Rectal smooth muscle tissue (tissue), 1 donor: Measurements from ENCODE around the gene PDE9A.
A peak's percentile ranks its signal among the peaks of the same experiment; 100 is the strongest.

Source experiments
- H3K27ac ChIP-seq: one replicate; pipeline ENCODE4 v1.7.0; 2013; ENCODE audit warnings: low read depth, low read length, inconsistent platforms
- H3K27me3 ChIP-seq: one replicate; pipeline ENCODE4 v1.7.0; 2013; ENCODE audit warnings: low read length; ENCODE audit not compliant: control insufficient read depth, insufficient read depth
- H3K36me3 ChIP-seq: one replicate; pipeline ENCODE4 v1.7.0; 2013; ENCODE audit warnings: low read length; ENCODE audit not compliant: control insufficient read depth, insufficient read depth
- H3K4me1 ChIP-seq: one replicate; pipeline ENCODE4 v1.7.0; 2013; ENCODE audit warnings: low read length; ENCODE audit not compliant: control insufficient read depth, insufficient read depth
- H3K4me3 ChIP-seq: one replicate; pipeline ENCODE4 v1.7.0; 2013; ENCODE audit warnings: low read length
- H3K9ac ChIP-seq: one replicate; pipeline ENCODE4 v1.7.0; 2013; ENCODE audit warnings: low read length

Gene PDE9A

DNA sequence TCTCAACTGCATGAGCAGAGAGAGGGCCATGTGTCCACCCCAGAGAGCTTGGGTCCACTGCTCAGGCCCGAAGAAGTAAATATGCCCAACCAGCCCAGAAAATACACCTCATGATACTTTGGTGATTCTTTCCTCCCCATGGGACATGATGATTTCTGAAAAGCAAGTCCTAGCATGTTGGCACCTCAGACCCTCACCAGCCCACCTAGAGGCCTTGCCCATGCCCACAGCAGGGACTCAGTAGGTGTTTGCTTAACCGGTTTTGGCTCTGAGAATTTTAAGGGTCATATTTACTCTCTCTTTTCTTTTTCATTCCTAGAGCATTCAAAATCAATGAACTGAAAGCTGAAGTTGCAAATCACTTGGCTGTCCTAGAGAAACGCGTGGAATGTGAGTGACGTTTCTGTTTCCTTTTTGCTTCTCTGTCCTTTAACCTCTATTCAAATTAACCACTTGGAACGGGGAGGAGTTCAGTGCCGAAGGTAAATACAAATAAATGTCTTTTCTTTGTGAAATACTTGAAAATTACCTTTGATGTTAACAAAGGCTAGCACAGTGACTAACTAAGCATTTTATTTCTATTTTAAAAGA lies 79.7 kb downstream of the PDE9A start:
- no peak overlapping the region for H3K27ac ChIP-seq
- H3K36me3 ChIP-seq, result peaks cover 4% of the 10 kb centered on the region
- H3K9ac ChIP-seq, result no peak overlapping the region

DNA sequence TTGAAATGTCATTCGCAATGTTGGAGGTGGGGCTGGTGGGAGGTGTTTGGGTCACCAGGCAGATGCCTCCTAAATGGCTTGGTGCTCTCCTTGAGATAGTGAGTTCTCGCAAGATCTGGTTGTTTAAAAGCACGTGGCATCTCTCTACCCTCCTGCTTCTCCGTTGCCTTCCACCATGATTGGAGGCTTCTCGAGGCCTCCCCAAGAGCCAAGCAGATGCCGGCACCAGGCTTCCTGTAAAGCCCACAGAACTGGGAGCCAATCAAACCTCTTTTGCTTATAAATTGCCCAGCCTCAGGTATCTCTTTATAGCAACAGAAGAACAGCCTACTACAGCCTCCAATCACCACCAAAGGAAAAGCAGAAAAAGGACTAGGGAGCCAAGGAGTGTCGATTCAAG lies 80.5 kb downstream of the PDE9A start:
- no peak overlapping the region for H3K9ac ChIP-seq
- peaks cover 11% of the 10 kb centered on the region for H3K4me1 ChIP-seq
- no peak overlapping the region for H3K4me3 ChIP-seq
- peaks cover 4% of the 10 kb centered on the region for H3K36me3 ChIP-seq
- no peaks in the 10 kb centered on the region for H3K27me3 ChIP-seq
- no peak overlapping the region for H3K27ac ChIP-seq

More for the DNA sequence above, 79.7 kb downstream of the PDE9A start:
- no peak overlapping the region for H3K4me3 ChIP-seq
- H3K27me3 ChIP-seq, result no peaks in the 10 kb centered on the region
- peaks cover 6% of the 10 kb centered on the region for H3K4me1 ChIP-seq

DNA sequence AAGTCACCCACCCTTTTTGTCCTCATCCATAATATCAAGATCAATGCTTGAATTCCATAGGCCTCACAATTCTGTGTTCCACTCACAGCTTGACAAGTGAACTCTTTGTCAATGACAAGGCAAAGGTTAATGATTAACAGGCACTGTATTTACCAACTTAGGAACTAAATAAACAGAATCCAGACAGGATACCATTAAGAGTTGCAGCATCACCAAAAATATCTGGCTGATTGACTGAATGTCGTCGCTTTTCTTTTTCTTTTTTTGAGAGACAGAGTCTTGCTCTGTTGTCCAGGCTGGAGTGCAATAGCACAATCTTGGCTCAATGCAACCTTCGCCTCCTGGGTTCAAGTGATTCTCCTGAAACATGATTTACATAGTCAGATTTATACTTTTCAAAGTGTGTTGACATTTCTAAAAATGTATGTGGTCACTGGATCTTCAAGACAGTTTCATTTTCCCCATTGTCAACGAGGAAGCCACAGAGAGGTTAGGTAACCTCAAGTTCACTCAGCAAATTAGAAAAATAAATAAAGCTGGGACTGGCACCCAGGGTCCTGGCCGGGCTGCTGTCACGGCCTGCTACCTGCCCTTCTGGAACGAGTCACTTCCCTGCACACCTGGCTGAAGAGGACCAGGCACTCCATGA lies 81.0 kb downstream of the PDE9A start:
- no peak overlapping the region for H3K4me3 ChIP-seq
- no peak overlapping the region for H3K9ac ChIP-seq
- peaks cover 5% of the 10 kb centered on the region for H3K36me3 ChIP-seq
- no peak overlapping the region for H3K27ac ChIP-seq
- peaks cover 11% of the 10 kb centered on the region for H3K4me1 ChIP-seq
- H3K27me3 ChIP-seq, result no peaks in the 10 kb centered on the region

DNA sequence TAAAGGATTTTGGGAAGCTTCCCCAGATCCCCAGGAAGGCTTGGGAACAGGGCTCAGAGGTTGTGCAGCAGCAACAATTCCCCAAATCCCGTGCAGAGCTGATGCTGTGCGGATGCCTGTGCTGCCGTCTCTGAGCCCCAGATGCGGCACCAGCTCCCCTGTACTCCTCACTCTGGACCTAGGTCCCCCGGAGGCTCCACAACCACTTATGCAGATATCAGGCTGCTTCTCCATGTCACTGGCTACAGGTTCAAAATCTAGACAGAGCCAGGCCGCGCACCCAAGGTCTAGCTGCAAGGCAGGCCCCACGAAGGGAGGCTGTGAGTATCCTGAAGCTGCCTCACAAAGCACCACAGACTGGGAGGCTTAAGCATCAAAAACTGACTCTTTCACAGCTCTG lies 81.6 kb downstream of the PDE9A start:
- no peak overlapping the region for H3K9ac ChIP-seq
- H3K4me3 ChIP-seq, result no peak overlapping the region
- H3K27ac ChIP-seq, result no peak overlapping the region
- no peaks in the 10 kb centered on the region for H3K27me3 ChIP-seq
- peaks cover 11% of the 10 kb centered on the region for H3K4me1 ChIP-seq
- peaks cover 8% of the 10 kb centered on the region for H3K36me3 ChIP-seq

DNA sequence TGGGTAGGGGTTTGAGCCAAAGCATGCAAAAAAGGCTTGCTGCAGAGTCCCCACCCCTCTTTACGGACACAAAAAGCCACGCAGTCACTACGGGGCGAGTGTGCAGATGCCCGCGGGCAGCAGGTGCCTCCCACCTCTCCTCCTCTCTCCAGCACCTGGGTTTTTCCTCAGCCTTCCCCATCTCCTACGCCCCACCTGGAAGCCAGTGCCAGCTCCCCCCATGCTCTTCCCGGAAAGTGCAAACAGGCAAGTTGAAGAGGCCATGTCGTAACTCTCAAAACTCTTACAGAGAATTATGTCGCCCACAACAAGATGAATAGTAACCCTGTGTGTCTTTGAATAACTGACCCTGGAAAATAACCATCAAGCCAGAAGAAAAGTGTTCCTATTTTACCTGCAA lies 82.5 kb downstream of the PDE9A start:
- Histone ChIP-seq H3K36me3 (peaks cover 9% of the 10 kb centered on the region), H3K27ac (no peak overlapping the region), H3K4me1 (peaks cover 11% of the 10 kb centered on the region), H3K9ac (no peak overlapping the region), H3K27me3 (no peaks in the 10 kb centered on the region), H3K4me3 (no peak overlapping the region)

DNA sequence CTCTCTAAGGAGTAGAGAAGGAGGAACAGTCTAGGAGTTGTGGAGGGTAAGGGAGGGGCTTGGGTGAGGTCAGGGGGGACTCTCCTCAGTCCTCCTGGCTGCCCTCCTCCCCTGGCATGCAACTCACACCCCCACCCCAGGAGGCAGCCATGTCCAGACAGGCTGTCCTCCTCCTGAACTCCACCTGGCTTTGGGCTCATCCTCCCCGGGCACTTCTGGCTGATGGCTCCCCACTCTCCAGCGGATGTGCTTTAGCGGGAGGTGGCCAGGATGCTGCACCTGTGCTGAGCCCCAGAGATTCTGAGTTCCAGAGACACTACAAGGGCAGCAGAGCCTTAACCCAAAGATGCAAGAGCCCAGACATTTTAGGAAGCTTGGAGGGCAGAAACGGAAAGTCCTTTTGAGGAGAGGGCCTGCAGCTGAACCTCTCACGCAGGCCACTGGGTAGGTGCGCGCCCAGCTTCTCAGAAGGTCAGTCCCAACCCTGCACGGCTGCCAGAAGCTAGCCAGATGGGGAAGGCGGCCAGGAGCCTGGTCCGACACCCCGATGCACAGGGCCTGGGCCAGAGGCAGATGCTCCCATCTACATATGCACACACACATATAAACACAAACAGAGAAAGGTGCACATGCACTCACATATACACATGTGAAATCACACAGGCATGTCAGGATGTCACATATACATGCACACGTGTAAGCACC lies 83.4 kb downstream of the PDE9A start:
- Histone ChIP-seq H3K4me1 (peaks cover 11% of the 10 kb centered on the region), H3K27me3 (no peaks in the 10 kb centered on the region), H3K36me3 (peaks cover 12% of the 10 kb centered on the region), H3K27ac (peak overlapping the region; percentile 1), H3K4me3 (no peak overlapping the region), H3K9ac (no peak overlapping the region)

DNA sequence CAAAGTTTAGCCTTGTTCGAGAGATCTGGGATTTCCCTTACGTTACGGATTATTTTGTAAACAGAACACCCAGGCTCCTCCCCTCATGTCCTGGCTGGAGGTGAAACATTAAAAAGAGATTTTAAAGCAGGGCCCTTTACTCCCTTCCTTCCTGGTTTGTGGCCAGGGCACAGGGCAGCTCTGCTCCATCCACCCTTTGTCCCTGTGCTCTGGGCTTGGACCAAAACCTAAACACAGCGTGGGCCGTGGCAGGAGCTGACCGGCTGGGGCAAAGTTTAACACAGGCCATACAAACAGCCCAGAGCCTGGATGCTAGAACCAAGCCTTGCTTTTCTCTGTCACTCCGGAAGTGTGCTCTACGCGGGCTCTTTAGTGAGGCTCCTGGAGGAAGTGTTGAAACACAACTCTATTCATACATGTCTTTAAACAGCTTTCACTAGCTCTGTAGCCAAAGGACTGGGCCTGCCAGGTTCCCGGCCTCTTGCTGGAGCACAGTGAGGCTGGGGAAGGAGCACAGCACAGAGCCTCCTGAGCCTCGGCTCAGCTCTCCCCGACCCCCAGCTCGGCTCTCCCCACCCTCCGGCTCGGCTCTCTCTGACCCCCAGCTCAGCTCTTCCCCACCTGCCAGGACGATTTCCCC lies 84.7 kb downstream of the PDE9A start:
- Histone ChIP-seq H3K27ac (peak overlapping the region; percentile 79), H3K9ac (no peak overlapping the region), H3K4me3 (no peak overlapping the region), H3K27me3 (no peaks in the 10 kb centered on the region), H3K4me1 (peaks cover 18% of the 10 kb centered on the region), H3K36me3 (peaks cover 12% of the 10 kb centered on the region)

DNA sequence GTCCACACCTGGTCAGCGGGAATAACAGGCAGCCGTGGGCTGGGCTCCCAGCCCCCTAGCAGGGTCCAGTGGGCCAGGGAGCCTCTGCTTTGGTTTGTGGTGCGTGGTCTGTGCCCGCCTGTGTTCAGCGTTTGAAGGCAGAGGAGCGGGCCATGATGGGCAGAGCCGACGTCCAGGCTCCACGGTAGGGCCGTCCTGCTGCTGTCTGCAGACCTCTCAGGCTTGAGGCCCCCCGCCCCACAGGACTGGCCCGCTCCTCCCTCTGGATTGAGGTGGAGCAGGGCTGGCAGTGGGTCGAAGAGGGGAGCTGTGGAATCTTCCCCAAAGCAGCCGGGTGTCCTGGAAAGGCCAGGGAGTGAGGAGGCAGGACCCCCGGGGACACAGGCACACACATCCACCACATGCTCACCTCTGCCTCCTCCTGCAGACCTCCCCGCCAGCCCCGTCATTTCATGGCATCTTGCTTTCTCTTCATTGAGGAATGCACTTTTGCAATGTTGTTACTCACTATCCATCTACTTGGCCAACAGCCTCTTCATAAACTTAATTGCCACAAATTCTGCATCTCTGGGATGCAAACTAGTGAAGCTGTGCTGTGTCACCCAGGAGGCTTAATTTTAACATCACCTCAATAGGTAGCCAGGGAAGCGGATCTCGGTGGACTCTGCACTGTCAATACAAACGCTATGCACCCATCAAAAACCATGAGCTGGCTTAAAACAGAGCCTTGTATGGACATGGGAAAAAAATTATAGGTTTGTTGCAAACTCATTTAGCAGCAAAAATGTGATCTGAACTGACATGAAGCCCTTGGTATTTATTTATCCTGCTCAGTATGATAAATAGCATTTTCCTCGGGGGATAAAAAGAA lies 85.9 kb downstream of the PDE9A start:
- Histone ChIP-seq H3K27ac (no peak overlapping the region), H3K4me3 (no peak overlapping the region), H3K27me3 (no peaks in the 10 kb centered on the region), H3K36me3 (peaks cover 12% of the 10 kb centered on the region), H3K4me1 (peaks cover 18% of the 10 kb centered on the region), H3K9ac (no peak overlapping the region)

DNA sequence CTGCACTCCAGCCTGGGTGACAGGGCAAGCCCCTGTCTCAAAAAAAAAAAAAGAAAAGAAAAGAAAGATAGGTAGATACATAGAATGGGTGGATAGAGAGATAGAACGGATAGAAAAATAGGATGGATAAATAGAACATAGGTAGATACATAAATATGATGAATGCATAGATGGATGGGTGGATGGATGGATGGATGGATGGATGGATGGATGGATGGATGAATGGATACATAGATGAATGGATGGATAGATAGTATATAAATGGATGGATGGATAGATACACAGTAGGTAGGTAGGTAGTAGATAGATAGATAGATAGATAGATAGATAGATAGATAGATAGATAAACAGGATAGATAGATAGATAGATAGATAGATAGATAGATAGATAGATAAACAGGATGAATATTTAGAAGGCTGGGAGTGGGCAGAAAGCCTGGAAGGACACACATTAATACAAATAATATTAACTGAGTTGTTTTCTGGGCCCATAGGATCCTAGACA lies 87.0 kb downstream of the PDE9A start:
- H3K36me3 ChIP-seq, result peaks cover 12% of the 10 kb centered on the region
- H3K4me1 ChIP-seq, result peaks cover 18% of the 10 kb centered on the region
- H3K4me3 ChIP-seq, result no peak overlapping the region
- H3K27ac ChIP-seq, result no peak overlapping the region
- H3K27me3 ChIP-seq, result no peaks in the 10 kb centered on the region
- H3K9ac ChIP-seq, result no peak overlapping the region

DNA sequence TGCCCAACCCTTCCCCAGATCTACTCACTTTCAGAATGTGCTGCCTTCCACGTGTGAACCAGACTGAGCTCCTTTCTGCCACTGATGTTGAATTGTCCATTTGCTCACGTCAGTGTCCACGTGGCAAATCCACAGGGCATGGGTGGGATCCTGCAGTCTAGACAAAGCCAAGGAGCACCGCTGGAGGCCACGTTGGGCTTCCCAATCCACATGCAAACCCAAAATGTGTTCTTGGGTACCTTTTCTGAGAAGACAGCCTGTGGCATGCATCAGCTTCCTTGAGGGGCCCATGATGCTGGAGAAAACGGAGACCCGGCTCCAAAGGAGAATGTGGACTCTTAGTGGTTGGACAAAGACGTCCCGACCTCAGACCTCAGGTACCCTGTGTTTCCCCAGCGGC lies 87.6 kb downstream of the PDE9A start:
- peaks cover 12% of the 10 kb centered on the region for H3K36me3 ChIP-seq
- H3K4me1 ChIP-seq, result peaks cover 18% of the 10 kb centered on the region
- no peak overlapping the region for H3K4me3 ChIP-seq
- H3K9ac ChIP-seq, result no peak overlapping the region
- no peaks in the 10 kb centered on the region for H3K27me3 ChIP-seq
- no peak overlapping the region for H3K27ac ChIP-seq

DNA sequence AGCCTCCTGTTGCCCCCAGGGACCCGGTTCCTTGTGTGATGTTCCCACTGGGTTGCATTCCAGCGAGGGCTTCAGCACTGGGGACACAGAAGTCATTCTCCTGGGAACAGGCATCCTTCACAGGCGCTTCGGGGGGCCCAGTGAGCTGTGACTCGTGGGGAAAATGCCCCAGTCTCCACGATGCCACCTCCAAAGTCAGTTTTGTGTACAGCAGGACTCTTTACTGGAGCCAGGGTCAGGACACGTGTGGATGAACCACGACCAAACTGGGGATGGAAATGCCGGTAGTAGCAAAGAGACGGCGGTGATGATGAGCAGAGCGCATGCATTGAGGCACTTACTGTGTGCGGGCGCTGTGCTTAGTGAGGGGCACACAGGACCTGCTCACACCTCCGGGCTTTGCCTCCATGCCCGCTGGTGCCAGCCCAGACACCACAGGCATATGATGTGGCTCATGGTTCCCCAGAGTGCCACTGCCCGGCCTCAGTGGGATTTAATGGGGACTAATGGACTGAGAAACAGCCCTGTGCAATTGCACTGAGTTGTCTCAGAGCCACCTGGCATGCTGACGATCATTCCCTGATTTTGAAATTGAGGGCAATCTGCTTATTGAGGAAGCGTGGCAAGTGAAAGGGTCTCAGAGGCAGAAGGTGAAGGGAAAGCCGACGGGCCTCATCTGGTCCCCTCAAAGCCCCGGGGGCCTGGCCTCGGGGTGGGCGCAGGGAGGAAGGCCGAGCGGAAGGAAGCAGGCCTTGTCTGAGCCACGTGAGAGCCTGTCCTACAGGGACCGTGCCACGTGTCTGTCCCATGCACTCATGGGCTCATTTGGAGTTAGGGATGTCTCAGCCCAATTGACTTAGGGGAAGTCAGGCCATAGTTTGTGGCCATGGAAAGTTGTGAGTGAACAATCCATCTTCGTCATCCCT lies 91.4 kb downstream of the PDE9A start:
- Histone ChIP-seq H3K36me3 (peaks cover 4% of the 10 kb centered on the region), H3K9ac (no peak overlapping the region), H3K4me1 (peaks cover 35% of the 10 kb centered on the region), H3K27me3 (no peaks in the 10 kb centered on the region), H3K27ac (peak overlapping the region; percentile 19), H3K4me3 (no peak overlapping the region)
